ENCODE results near the gene NCF2.
A peak's percentile ranks its signal among the peaks of the same experiment; 100 is the strongest.
"Not testable (repeated sequence)": the region's sequence is repeated elsewhere in the genome, so short reads cannot be mapped to it uniquely, and the experiment has no call there.

Gene NCF2

DNA sequence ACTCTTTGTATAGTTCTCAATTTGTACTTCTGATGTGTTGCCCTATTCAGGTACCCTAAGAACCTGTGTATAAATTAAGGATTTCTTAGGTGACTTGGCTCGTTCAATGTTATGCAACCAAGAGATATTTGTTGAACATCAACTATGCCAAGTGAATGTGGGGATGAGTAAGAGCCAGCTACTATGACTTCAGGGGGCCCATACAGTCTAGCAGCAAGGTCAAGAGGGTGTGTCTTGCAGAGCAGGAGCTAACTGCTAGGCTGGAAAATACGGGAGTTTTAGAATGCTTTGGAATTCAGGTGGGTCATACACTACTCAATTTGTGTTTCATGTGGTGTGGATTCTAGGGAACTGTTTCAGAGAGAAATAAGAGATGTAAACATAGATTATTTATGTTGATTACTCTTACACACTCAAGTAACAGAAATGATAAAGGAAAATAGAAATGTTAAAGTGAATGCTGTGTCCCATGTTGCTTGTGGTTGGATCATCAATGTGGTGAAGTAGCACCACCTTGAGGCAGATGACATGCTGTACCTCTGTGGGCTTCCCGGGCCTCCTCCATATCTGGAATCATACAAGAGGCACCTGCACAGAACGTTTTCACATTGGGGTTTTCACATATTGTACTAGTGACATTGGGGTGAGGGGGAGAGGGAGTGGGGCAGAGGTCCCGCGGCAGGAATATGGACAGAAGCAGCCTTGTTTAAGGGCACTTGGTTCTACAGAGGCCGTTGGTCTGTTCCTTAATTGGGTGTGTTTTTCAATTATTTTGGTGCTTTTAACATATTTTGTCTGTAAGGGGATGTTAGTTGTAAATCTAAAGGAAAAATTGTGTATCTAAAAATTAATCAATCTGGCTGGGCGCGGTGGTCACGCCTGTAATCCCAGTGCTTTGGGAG lies 32.9 kb upstream of the NCF2 start:
- no peaks in the 10 kb centered on the region for H3K9me3 Mint-ChIP-seq
- peak overlapping the region; percentile 76 for H3K27ac Mint-ChIP-seq

DNA sequence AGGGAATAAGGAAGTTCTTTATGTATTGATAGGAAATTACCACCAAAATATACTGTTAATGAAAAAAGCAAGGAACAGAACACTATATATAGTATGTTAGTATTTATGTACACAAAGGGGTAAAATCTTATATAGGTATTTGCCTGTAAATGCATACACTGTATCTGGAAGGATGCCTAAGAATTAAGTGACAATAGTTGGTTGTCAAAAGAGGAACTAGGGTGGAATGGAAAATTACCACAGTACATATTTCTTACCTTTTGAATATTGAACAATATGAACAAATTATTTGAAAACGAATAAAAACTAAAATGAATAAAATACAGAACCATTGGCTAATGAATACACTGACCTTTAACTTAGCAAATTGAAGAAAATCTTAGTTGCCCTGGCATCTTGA lies 31.8 kb upstream of the NCF2 start:
- Mint-ChIP-seq H3K9me3 (no peaks in the 10 kb centered on the region), H3K27ac (no peak overlapping the region), H3K4me3 (no peak overlapping the region), H3K4me1 (ENCODE audit: low read depth) (peaks cover 14% of the 10 kb centered on the region), H3K27me3 (no peaks in the 10 kb centered on the region), H3K36me3 (ENCODE audit: low read depth) (peaks cover 34% of the 10 kb centered on the region)
- no peak for DNase-seq

More for the DNA sequence above, 32.9 kb upstream of the NCF2 start:
- Mint-ChIP-seq H3K27me3 (no peaks in the 10 kb centered on the region), H3K36me3 (ENCODE audit: low read depth) (peaks cover 44% of the 10 kb centered on the region), H3K4me3 (no peak overlapping the region), H3K4me1 (ENCODE audit: low read depth) (peaks cover 18% of the 10 kb centered on the region)
- peak; percentile 37 for DNase-seq

DNA sequence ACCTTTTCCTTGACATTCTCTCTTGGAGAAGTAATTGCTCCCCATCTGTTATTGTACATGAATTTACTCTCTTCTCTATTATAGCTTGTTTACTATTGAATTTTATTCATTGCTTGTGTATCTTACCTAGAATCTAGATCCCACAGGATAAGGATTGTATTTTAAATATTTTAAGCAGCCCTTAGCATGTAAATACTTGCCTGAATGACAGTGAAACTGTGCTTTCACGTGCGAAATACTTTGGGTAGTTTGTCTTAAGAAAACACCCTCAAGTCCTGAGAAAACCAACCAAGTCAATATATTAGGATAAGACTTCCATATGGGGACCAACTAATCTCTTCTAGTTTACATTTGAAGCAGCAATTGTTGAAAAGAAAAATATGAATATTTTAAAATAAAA lies 30.1 kb upstream of the NCF2 start:
- Mint-ChIP-seq H3K9me3 (no peaks in the 10 kb centered on the region), H3K4me3 (no peak overlapping the region), H3K27ac (no peak overlapping the region), H3K36me3 (ENCODE audit: low read depth) (peaks cover 19% of the 10 kb centered on the region), H3K27me3 (no peaks in the 10 kb centered on the region), H3K4me1 (ENCODE audit: low read depth) (peaks cover 9% of the 10 kb centered on the region)
- no peak for DNase-seq

DNA sequence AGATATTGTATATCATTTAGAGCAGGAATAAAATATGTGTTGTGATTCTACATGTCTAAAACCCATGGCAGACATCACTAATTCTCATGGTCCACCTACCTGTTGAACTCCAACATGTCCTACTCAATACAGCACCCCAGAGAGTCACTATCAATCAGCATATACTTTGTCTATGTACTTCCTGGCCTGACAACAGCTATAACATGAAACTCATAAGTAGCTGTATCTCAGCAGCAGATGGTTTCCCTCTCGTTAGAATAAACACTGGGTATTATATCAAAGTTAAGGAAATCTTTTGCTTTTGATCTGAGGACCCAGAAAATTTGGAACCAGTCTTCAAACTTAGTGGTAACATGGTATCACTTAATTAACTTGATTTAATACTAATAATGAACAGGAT lies 29.5 kb upstream of the NCF2 start:
- H3K27ac Mint-ChIP-seq = no peak overlapping the region
- peaks cover 9% of the 10 kb centered on the region for H3K4me1 Mint-ChIP-seq (ENCODE audit: low read depth)
- no peak for DNase-seq
- no peaks in the 10 kb centered on the region for H3K9me3 Mint-ChIP-seq
- no peak overlapping the region for H3K4me3 Mint-ChIP-seq
- H3K27me3 Mint-ChIP-seq = no peaks in the 10 kb centered on the region
- peaks cover 14% of the 10 kb centered on the region for H3K36me3 Mint-ChIP-seq (ENCODE audit: low read depth)

DNA sequence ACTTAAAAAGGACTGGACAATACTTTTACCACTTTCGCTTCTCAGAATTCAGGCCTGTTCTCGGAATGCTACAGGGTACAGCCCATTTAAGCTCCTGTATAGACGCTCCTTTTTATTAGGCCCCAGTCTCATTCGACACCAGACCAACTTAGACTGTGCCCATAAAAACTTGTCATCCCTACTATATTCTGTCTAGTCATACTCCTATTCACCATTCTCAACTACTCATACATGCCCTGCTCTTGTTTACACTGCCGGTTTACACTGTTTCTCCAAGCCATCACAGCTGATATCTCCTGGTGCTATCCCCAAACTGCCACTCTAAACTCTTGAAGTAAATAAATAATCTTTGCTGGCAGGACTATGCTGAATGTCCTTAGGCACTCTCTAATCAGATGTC lies 27.9 kb upstream of the NCF2 start:
- H3K4me3 Mint-ChIP-seq; H3K27me3 Mint-ChIP-seq; H3K9me3 Mint-ChIP-seq; H3K36me3 Mint-ChIP-seq (ENCODE audit: low read depth); H3K4me1 Mint-ChIP-seq (ENCODE audit: low read depth); DNase-seq; H3K27ac Mint-ChIP-seq: not testable (repeated sequence)

DNA sequence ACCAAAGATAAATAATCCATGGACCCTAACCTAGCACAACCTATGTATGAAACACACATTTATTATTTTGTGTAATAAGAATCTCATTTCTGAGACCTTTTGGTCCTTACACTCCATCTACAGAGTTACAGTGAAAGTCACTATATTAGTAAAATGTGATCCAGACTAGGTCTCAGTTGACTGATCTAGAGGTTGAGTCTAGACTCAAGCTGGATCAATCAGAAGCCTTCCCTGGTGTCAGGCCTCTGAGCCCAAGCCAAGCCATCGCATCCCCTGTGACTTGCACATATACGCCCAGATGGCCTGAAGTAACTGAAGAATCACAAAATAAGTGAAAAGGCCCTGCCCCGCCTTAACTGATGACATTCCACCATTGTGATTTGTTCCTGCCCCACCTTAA lies 22.7 kb upstream of the NCF2 start:
- H3K4me1 Mint-ChIP-seq (ENCODE audit: low read depth); H3K4me3 Mint-ChIP-seq; H3K36me3 Mint-ChIP-seq (ENCODE audit: low read depth): not testable (repeated sequence)

DNA sequence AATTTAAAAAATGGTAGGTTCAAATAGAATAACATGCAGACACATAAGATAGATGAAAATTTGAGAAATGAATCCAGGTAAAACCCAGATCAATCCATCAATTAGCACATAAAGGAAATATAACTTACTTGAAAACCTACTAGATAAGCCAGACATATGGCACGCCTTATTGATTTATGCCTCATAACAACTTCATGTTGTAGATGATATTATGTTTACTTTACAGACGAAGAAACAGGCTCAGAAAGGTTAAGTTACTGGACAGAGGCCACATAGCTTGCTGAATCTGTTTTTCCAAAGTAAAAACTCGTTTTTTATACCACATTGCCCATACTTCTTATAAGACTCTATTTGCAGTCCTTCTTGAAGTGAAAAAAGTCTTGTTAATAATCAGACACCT lies 22.1 kb upstream of the NCF2 start:
- H3K36me3 Mint-ChIP-seq (ENCODE audit: low read depth) = no peaks in the 10 kb centered on the region
- H3K9me3 Mint-ChIP-seq = no peaks in the 10 kb centered on the region
- H3K4me3 Mint-ChIP-seq = no peak overlapping the region
- DNase-seq = no peak
- H3K27ac Mint-ChIP-seq = no peak overlapping the region
- H3K4me1 Mint-ChIP-seq (ENCODE audit: low read depth) = peaks cover 5% of the 10 kb centered on the region
- peaks cover 6% of the 10 kb centered on the region for H3K27me3 Mint-ChIP-seq

More for the DNA sequence above, 22.7 kb upstream of the NCF2 start:
- not testable (repeated sequence) for H3K9me3 Mint-ChIP-seq, DNase-seq, H3K27ac Mint-ChIP-seq, H3K27me3 Mint-ChIP-seq

DNA sequence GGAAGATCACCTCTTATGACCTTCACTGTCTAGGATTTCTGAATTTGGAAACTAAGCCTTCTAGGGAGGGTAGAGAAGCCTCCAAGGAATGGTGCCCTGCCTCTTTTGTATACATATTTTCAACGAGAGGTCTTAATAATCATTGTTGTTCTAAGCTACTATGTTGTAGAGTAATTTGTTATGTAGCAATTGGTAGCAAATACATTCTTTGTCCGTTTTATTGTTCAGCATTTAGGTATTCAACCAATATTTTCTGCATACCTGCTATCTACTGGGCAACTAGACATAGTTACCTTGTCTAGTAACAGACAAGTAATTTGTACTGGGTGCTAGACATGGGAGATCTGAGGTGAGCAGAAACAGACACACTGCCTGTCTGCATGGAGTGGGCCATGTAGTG lies 20.8 kb upstream of the NCF2 start:
- Mint-ChIP-seq H3K27ac (no peak overlapping the region), H3K4me3 (no peak overlapping the region), H3K27me3 (peaks cover 6% of the 10 kb centered on the region), H3K4me1 (ENCODE audit: low read depth) (peaks cover 6% of the 10 kb centered on the region), H3K36me3 (ENCODE audit: low read depth) (no peaks in the 10 kb centered on the region), H3K9me3 (no peaks in the 10 kb centered on the region)
- DNase-seq = no peak

DNA sequence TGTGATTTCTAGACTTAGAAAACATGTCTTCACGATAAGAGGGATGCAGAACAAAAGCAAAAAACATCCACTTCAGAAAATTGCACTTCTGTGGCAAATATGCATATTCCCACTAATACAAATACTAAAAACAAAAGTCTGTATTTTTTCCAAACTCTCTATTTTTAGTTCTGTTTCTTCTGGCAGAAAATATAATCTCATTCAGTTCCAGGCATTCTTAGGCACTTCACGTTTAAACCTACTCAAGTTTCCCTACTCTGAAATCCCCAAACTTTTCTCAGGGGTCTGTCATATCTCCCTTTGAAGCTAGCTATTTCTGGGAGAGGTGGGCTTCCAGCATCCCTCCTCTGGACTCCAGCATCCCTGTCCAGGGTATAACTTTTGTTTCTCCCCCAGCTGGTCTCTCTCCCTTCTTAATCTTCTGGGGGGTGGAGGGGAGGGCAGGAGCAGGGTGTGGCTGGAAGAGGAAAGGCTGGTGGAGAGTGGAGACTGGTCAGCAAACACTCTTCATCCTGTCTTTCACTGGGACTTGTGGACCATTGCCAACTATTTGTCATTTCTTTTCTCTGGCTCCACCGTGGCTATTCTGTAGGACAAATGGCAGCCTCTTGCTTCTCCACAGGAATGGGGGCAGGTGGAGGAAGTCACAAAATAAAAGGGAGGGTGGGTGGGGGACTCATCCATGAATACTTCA lies 19.6 kb upstream of the NCF2 start:
- H3K27ac Mint-ChIP-seq = no peak overlapping the region
- peaks cover 6% of the 10 kb centered on the region for H3K4me1 Mint-ChIP-seq (ENCODE audit: low read depth)
- peaks cover 6% of the 10 kb centered on the region for H3K27me3 Mint-ChIP-seq
- H3K9me3 Mint-ChIP-seq = no peaks in the 10 kb centered on the region
- H3K4me3 Mint-ChIP-seq = no peak overlapping the region
- DNase-seq = no peak
- H3K36me3 Mint-ChIP-seq (ENCODE audit: low read depth) = no peaks in the 10 kb centered on the region

DNA sequence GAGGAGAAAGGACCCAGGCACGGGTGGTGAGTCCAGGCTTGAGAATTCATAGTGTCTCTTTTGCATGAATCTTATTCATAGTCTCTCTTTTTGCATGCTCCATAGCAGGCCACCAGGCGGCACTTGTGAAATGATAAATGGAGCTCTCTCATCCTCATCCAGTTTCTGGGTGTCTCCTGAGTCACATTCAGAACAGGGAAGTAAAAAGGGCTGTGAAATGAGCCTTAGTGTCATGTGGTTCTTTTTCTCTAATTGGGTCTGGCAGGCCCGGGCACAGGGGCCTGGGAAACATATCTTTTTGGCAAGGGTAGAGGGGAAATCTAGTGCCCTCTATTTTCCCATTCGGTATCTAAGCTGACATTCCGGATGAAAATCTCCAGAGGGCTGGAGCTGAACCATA lies 19.1 kb upstream of the NCF2 start:
- Mint-ChIP-seq H3K27ac (no peak overlapping the region), H3K36me3 (ENCODE audit: low read depth) (no peaks in the 10 kb centered on the region), H3K4me1 (ENCODE audit: low read depth) (peaks cover 6% of the 10 kb centered on the region), H3K27me3 (peaks cover 6% of the 10 kb centered on the region), H3K4me3 (no peak overlapping the region), H3K9me3 (no peaks in the 10 kb centered on the region)
- no peak for DNase-seq

DNA sequence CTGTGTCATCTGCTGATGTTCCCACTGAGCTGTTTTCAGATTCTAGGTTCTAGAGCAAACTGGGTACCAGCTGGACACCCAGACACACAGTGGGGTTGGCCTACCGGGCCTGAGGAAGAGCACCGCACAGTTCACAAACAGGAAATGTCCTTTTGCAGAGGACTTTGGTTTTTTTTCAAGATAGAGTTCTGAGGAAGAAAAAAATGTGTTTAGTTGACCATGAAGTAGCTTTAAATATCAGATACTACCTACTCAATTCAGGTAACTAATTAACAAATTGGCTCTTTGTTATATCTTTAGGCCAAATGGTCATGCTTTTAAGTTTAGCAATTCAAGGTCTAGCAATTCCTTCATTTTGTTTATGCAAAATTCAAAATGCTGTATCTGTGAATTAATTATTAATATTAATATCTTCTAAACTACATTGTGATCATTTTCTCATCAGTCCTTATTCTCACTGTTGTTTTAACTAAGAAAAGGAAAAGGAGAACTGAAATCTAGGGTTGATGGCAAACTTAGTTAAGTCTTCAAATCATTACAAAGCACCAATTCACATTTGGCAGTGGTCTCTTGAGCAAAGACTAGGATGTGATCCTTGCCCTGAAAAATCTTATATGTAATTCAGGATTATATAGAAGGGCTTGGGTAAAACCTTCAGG lies 17.2 kb upstream of the NCF2 start:
- Mint-ChIP-seq H3K4me1 (ENCODE audit: low read depth) (peaks cover 12% of the 10 kb centered on the region), H3K9me3 (no peaks in the 10 kb centered on the region), H3K27me3 (peaks cover 13% of the 10 kb centered on the region), H3K4me3 (no peak overlapping the region), H3K36me3 (ENCODE audit: low read depth) (no peaks in the 10 kb centered on the region), H3K27ac (no peak overlapping the region)
- DNase-seq = no peak

DNA sequence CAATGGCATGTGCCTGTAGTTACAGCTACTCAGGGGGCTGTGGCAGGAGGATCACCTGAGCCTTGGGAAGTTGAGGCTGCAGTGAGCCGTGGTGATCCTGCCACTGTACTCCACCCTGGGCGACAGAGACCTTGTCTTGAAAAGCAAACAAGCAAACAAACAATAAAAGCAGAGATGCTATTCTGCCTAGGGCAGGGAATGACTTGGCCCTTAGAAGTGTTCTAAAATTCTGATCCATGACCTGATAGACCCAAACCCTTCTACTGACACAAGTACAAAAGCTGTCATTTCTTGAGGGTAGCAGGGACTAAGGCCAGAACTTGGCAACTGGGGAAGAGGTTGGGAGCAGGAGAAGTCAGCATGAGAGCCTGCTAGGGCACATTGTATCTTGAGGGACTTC lies 15.6 kb upstream of the NCF2 start:
- H3K36me3 Mint-ChIP-seq (ENCODE audit: low read depth) = no peaks in the 10 kb centered on the region
- peaks cover 10% of the 10 kb centered on the region for H3K27me3 Mint-ChIP-seq
- H3K4me3 Mint-ChIP-seq = no peak overlapping the region
- H3K9me3 Mint-ChIP-seq = no peaks in the 10 kb centered on the region
- peaks cover 12% of the 10 kb centered on the region for H3K4me1 Mint-ChIP-seq (ENCODE audit: low read depth)
- DNase-seq = no peak
- no peak overlapping the region for H3K27ac Mint-ChIP-seq

DNA sequence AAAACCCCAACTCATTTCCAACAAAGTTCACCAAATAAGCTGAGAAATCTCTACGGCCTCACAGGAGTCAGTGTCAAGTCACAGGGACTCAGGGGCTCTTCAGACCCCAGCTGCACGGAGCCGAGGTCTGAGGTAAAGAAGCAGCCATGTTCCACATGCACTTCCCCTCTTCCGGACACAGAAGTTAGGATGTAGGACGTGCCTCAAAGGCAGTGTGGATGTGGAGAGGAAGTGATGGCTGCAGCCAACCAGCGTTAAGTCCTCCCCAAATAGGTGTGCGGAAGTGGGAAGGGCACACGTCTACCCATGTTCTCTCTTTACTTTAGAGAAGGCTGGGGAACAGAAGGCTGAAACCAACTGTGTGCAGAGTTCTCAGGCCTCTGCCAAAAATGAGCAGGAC lies 14.6 kb upstream of the NCF2 start:
- Mint-ChIP-seq H3K4me3 (no peak overlapping the region), H3K27ac (no peak overlapping the region), H3K9me3 (no peaks in the 10 kb centered on the region), H3K4me1 (ENCODE audit: low read depth) (peaks cover 12% of the 10 kb centered on the region), H3K36me3 (ENCODE audit: low read depth) (no peaks in the 10 kb centered on the region), H3K27me3 (peaks cover 10% of the 10 kb centered on the region)
- no peak for DNase-seq

DNA sequence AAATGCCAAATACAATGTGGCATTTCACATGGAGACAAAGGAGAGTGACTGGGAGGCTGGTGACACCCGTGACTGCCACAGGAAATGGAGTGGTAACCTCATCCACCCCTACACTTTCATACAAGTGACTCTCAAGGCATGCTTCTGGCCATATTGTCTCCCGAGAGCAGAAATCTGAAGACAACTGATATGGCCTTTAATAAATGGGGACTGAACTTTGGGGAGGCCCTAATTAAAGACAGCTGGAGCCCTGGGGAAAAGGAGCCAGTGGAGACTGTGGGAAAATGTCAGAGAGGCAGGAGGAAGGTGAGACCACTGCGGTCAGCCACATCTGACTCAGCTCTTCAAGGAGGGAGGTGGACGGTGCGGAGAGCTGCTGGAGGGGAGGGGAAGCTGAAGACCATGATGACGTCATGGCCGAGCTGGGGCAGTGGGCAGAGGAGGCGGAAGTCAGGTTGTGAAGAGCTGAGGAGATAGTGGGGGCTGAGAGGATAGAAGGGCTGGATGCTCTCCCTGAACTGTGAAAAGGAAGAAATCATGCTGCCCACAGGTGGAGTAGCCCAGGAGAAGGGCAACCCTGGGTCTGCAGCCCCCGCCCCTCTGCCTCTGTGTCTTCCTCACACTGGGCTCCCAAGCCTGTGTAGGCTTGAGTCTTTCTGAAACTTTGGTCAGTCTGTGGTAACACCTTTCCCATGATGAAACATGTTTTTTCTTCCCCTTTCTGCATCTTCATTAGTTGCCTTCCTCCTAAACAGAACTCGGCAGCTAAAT lies 14.0 kb upstream of the NCF2 start:
- no peak for DNase-seq
- no peak overlapping the region for H3K4me3 Mint-ChIP-seq
- H3K36me3 Mint-ChIP-seq (ENCODE audit: low read depth) = no peaks in the 10 kb centered on the region
- peaks cover 10% of the 10 kb centered on the region for H3K4me1 Mint-ChIP-seq (ENCODE audit: low read depth)
- H3K27ac Mint-ChIP-seq = no peak overlapping the region
- peaks cover 9% of the 10 kb centered on the region for H3K27me3 Mint-ChIP-seq
- no peaks in the 10 kb centered on the region for H3K9me3 Mint-ChIP-seq
